ENCODE results near the gene ITK.

- TF ChIP-seq FOSL2 (IDR thresholded peaks at IDR 0.05) = no peak
- no peak for TF ChIP-seq FOSL2 (CRISPR knock-in tag; IDR thresholded peaks at IDR 0.05)
- no peak for TF ChIP-seq NR3C1 (IDR thresholded peaks at IDR 0.05)
- no peak for TF ChIP-seq POLR2A (IDR thresholded peaks at IDR 0.05; ENCODE audit: low read length)
- TF ChIP-seq CTCF (IDR thresholded peaks at IDR 0.05) = no peak
- TF ChIP-seq SREBF2 (IDR thresholded peaks at IDR 0.05) = no peak
- no peak for TF ChIP-seq KDM5A (IDR thresholded peaks at IDR 0.05)
- no peak for TF ChIP-seq HDAC2 (IDR thresholded peaks at IDR 0.05)
- no peak for TF ChIP-seq MAX (IDR thresholded peaks at IDR 0.05)
- TF ChIP-seq GATA3 (IDR thresholded peaks at IDR 0.05; ENCODE audit: borderline replicate concordance) = no peak
- no peak for TF ChIP-seq CHD2 (IDR thresholded peaks at IDR 0.05; ENCODE audit: low read length, partially characterized antibody)
- TF ChIP-seq RAD21 (conservative IDR thresholded peaks at IDR 0.05 in 1 of 2, IDR thresholded peaks at IDR 0.05 in 1 of 2) = no peak
- TF ChIP-seq BHLHE40 (IDR thresholded peaks at IDR 0.05; ENCODE audit: low read depth, low read length) = no peak
Observed at GRCh38 chr5:157184117-157184670, 3.6 kb downstream of the ITK start.

Measured in A549 (cell line).